Epidermal melanocyte (primary cell): ENCODE measurements around the gene ALK.

Experiments used
- DNase-seq: peaks from one replicate; pipeline ENCODE4 v3.0.0; 2011; ENCODE audit warnings: low spot score; ENCODE audit not compliant: insufficient read length

Gene ALK

DNA sequence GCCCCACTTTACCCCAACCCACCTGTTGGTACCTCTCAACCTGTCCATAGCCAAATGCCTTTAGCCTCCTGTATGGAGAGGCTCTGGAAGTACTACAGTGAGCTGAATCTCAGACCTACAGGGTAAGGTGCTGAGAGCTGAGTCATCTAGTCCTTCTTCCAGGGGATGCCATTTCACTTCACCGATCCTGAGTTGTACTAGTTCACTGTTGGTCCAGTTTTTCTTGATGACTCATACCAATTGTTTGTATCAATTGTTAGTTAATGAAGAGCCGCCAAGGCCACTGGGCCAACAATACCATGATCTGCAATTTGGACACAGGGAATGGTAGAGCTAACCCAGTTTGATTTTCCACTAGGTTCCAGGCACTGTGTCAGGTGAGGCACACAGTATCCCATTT lies 549.2 kb downstream of the ALK start:
- DNase-seq = no peak

- DNase-seq = no peak
These were observed 550.7 kb downstream of the ALK start for GRCh38 chr2:29370581-29371125.

- DNase-seq = no peak
These were observed 551.2 kb downstream of the ALK start for GRCh38 chr2:29370173-29370572.

DNA sequence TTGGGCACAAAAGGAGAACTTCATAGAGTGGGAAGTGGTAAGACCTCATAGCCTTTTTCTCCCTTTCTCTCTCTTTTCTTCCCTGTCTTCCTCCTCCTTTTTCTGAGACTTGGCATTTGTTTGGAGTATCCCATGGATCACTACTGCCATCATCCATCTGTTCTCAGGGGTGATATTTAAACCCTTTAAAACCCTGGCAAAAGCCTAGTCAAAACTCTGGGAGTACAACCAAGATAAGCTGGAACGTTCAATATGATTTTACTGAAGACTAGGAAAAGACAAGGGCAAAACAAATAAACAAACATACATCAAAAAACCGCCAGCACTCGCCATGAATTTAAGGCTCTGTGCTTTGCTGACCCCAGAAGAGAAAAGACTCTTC lies 552.7 kb downstream of the ALK start:
- no peak for DNase-seq

DNA sequence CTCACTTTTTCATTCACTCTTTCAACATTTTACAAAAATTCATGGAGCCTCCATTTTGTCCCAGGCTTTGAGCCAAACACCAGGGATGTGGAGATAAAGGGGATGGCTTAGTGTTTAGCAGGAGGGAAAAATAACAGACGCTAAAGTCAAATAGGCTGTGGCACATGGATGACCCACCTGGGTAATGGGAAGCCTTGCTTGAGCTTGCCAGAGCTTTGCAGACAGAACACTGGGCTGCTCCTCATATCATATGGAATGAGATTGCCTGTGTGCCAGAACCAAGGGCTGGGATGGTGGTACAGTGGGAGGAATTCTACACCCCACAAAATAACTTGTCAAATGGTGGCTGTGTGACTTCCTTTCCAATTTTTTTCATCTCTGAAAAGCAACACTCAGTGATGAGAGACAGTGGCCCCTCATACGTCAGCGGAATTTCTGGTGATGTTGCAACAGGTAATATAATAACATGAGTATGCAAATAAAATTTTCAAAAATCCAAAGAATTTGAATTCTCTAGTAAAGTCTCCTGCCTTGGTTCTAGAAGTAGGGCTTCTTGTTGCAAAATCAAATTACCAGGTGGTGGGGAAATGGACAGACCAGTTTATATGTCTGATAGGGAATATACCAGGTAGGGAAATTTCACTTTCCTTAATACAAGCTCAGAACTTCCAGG lies 553.3 kb downstream of the ALK start:
- DNase-seq = no peak

- DNase-seq = no peak
These were observed 558.3 kb downstream of the ALK start for GRCh38 chr2:29363111-29363510.

- no peak for DNase-seq
These were observed 560.2 kb downstream of the ALK start for GRCh38 chr2:29361231-29361630.

GRCh38 chr2:29360016-29360784 lies 561.2 kb downstream of the ALK start:
- DNase-seq = no peak

GRCh38 chr2:29353403-29353991 lies 567.9 kb downstream of the ALK start:
- DNase-seq = no peak

DNA sequence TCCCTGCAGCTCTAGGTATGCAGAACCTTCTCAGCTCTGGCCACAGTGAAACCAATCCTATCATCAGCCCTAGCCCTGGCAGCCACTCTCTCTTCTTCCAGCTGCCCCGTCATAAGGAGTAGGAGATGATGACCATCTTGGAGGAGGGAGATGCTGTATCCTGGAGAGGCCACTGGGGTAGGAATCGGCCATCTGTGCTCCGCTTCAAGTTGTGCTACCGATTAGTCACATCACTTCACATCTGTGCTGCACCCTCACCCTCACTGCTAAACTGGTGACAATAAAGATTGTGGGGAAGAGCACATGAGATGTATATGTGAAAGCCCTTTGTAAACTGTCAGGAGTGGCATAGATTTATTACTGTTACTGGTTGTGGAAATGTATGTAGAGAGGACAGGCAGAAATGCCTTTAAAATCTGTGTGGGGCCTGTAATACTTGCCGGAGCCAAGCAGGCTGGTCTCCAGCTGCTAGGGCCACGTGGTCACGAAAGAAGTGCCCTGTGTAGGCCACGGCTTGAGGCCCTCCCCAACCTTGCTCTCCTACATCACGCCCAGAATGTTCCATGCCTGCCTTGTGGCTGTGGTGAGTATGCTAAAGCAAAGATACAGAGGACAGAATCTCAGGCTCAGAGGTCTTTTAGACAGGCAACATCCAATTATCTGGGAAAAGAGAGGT lies 569.3 kb downstream of the ALK start:
- no peak for DNase-seq

DNA sequence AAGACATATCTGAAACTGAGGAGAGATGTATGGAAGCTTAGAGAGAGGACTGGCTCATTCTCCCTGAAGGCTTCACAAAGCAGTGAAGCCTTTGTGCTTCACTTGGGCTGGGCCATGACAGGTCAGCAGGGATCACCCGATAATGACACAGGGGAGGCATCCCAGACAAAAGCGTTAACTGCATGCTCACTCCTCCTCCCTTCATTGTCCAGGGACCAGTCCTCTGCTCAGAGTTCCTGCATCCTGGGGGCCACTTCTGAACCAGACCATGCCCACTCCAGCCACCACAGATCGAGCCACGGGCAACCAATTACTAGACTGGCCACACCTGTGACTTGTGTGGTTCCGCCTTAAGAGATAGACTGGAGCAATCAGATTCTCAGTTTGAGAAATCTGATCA lies 570.1 kb downstream of the ALK start:
- DNase-seq = no peak

DNA sequence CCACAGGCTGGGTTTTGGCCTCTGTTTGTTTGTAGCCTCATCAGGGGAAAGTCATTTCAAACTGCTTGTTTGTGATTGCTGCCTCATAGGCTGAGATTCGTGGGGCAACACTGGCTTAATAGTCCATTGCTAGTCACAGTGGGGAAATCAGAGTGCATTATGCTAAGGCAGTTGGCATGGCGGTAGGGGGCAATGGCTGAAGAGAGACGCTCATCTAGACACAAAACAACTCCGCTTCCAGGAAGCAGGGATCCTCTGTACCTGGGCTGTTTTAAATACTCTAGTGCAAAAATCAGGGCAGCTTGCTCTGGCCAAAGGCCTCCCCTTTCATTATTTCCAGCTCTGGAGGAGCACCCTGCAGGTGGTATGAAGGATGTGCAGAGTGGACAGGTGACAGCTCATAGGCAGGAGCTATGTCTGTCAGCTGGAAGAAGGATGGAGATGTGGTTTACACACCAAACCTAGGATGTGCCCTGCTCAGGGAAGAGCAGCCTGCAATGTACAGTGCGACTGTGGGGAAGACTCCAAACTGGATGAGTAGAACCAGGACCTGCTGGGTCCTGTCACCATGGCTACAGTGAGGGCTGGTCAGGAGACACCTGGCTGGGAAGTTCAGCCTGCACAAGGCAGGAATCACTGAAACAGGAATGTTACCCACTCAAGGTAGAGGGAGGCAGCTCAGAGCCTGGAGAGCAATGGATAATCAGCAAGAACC lies 571.9 kb downstream of the ALK start:
- no peak for DNase-seq

DNA sequence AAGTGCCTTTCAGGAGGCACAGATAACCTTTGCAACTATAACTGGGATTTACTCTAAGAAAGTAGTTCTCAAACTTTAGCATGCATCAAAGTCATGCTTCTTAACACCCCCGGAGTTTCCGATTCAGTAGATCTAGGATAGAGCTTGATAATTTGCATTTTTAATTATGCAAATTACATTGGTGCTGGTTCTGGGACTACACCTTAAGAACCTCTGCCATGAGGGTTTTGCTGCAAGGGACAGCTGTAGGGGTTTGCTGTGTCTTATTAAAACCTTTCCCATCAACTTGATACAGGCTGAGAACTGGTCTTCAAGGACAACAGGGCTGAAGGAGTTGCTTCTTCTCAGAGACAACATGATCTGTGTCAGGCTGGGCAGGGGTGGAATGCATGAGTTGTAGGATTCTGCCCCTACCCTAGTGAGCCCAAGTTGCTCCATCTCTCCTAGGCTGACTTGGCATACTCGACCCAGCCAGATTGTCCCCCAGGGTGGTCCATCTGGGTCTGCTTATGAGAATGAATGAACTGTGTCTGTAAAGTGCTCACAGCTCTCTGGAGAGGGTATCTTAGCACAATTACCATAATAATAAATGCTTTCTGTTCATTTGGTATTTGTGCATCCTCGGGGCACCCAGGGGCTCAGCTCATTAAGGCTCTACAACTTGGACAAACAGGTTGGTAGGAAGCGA lies 573.5 kb downstream of the ALK start:
- no peak for DNase-seq

- no peak for DNase-seq
These were observed 576.1 kb downstream of the ALK start for GRCh38 chr2:29345236-29345635.

- no peak for DNase-seq
These were observed 577.6 kb downstream of the ALK start for GRCh38 chr2:29343830-29344229.

DNA sequence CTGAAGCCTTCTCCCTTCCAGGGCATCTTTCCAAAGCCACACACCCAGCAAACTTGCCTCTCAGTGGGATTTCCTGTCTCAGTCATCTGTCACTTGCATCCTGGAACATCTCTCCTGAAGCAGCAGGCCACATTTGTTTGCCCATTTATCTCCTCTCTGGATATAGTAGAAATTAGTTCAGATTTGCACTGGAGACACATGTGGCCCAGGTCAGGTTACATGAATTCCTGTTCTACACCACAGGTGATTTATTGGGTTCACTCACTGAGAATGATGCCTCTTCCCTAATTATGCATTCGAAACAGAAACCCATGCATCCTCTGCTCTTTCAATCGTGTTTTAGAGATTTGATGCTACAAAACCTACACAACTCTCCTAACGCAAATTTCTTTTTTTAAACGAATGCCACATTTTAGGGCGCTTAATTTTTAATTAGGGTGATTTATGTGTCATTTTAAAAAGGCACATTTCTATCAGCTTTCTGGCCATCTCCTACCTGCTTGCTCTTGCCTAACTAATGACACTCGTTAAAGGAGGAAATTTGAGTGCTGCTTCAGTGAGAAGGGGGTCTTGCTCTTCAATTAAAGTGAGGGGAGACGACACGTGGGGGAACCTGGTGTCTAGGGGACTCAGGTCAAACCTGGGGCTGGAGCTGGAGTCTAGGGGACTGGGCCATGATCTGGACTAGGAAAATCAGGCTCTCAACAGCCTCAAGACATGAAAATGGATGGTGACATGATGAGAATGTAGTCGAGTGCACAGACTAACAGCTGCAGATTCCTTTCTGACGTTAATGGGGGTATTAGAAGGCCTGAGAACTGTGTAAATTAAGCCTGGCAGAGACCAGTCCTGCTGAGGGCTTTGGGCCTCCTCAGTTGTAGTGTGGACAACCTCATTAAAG lies 584.8 kb downstream of the ALK start:
- DNase-seq = no peak

- no peak for DNase-seq
These were observed 586.0 kb downstream of the ALK start for GRCh38 chr2:29335396-29335795.

GRCh38 chr2:29334706-29335105 lies 586.7 kb downstream of the ALK start:
- no peak for DNase-seq

DNA sequence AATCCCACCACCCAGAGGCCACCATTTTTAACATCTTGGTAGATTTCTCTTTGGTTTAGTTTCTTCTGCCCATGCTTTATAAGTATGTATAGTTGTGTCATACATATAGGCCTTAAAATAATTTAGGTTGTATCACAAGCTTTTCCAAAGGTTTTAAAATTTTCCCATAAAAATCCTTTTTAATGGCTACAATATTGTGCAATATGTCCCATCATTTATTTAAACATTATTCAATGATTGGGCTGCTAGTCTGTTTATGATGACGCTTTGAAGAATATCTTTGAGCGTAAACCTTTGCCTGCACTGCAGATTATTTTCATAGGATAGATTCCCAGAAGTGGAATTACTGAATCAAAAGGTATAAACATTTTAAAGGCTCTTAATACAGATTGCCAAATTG lies 588.8 kb downstream of the ALK start:
- DNase-seq = no peak

DNA sequence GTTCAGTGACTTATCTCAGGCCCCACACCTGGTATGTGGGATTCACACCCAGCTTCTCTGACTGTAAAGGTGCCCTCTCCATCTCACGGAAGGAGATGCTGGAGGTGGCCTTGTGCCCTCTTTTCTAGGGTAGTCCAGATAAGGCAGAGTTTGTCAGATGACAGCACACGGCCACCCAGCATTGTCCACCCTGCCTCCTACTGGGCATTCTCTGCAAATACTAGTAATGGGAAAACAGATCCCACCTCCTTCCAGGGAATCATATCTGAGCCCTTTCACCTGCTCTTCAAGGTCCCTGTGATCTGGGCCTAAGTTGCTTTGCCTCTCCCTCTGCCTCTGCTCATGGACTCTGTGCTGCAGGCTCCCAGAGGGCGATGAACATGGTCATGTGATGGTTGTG lies 591.5 kb downstream of the ALK start:
- DNase-seq = no peak
